ENCODE measurements around the gene LAMTOR5.

DNA sequence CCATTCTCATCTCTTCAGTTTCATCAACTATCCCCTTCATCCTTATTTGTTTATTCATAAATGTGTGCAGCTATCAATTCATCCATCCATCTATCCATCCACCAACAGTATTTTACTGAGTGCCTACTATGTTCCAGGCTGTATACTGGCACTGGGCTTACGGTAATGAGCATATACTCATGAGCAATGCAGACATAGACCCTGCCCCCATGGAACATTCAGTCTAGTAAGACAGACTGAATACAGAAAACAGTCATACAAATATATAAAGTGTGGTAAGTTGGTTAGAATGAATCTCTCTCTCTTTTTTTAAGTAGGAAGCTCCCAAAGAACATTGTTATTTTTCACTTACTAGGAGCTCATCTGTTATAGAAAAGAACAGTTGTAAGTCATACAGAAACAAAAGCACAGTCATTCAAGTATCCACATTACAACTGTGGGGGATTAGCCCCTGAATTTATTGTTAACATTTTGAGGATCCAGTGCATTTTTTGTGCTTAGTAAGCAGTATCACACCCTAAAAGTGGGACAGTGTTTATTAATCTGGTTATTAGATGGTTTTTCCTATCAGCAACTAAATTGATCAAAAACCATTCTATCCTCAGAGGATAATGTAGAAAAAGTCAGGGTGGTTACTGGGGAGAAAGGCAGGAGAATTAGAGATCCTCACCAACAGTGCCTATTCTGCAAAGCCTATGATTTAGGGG is 20.3 kb downstream of the LAMTOR5 start:
- TF ChIP-seq, protein P1, sequence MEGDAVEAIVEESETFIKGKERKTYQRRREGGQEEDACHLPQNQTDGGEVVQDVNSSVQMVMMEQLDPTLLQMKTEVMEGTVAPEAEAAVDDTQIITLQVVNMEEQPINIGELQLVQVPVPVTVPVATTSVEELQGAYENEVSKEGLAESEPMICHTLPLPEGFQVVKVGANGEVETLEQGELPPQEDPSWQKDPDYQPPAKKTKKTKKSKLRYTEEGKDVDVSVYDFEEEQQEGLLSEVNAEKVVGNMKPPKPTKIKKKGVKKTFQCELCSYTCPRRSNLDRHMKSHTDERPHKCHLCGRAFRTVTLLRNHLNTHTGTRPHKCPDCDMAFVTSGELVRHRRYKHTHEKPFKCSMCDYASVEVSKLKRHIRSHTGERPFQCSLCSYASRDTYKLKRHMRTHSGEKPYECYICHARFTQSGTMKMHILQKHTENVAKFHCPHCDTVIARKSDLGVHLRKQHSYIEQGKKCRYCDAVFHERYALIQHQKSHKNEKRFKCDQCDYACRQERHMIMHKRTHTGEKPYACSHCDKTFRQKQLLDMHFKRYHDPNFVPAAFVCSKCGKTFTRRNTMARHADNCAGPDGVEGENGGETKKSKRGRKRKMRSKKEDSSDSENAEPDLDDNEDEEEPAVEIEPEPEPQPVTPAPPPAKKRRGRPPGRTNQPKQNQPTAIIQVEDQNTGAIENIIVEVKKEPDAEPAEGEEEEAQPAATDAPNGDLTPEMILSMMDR (IDR thresholded peaks at IDR 0.05): no peak
- no peak for TF ChIP-seq POLR2A (IDR thresholded peaks at IDR 0.05)

Data from thyroid gland (tissue), 4 donors.